Right lobe of liver (tissue), 4 donors: Measurements from ENCODE around the gene IER3IP1.
"Not testable (repeated sequence)": the region's sequence is repeated elsewhere in the genome, so short reads cannot be mapped to it uniquely, and the experiment has no call there.

Source experiments
- CTCF ChIP-seq, 4 donors: fragments of 200-600 bp in 3 of 4; fragments of 450-650 bp in 1 of 4; IDR thresholded peaks; one replicate each; pipeline versions ENCODE4 v1.5.1 to v1.8.0; 2016 to 2022; ENCODE audit warnings: antibody characterized with exemption in 4 of 4, mild to moderate bottlenecking in 2 of 4
- POLR2A ChIP-seq: fragments of 450-650 bp; IDR thresholded peaks from one replicate; pipeline ENCODE4 v1.6.1; 2017; ENCODE audit warnings: antibody characterized with exemption, mild to moderate bottlenecking
- donor health status: DM: no; HTN: no; CAD: no.
- donor health status: DM: no; HTN: no; CAD: no.
- donor health status: DM: no; HTN: yes; CAD: no.

GRCh38 chr18:47158404-47158803 lies 17.8 kb downstream of the IER3IP1 start:
- not testable (repeated sequence) for TF ChIP-seq CTCF (IDR thresholded peaks at IDR 0.05); POLR2A
